Right lobe of liver (tissue), 6 donors: ENCODE results near the gene DDX28. TPM values are rescaled to one million over a fixed set of nuclear protein-coding genes. Genes with fewer than 3 reads are reported as not detected.

Source experiments
- ATAC-seq, 4 donors: fragments of 200-7000 bp; cut with Tn5 transposase; one replicate each; pipeline ENCODE4 v1.9.1; 2020; ENCODE audit warnings: mild to moderate bottlenecking in 4 of 4, moderate library complexity in 4 of 4
- DNase-seq, 3 donors: peaks; one replicate each; pipeline ENCODE4 v3.0.0-alpha.2; 2020
- H3K27ac ChIP-seq, 3 donors: fragments of 200-600 bp; one replicate each; pipeline ENCODE4 v1.8.0; 2022
- H3K27me3 ChIP-seq, 2 donors: fragments of 200-600 bp; one replicate each; pipeline ENCODE4 v1.8.0; 2022
- H3K36me3 ChIP-seq, 4 donors: fragments of 200-600 bp; sonication (generic) in 1 of 4; one replicate each; pipeline versions ENCODE4 v1.5.1 to v1.8.0; 2017 to 2022; ENCODE audit warnings: control low read depth in 1 of 4
- H3K4me1 ChIP-seq, 4 donors: fragments of 200-600 bp; sonication (generic) in 1 of 4; one replicate each; pipeline versions ENCODE4 v1.5.1 to v1.8.0; 2017 to 2022; ENCODE audit warnings: control low read depth in 1 of 4
- H3K4me3 ChIP-seq, 3 donors: fragments of 200-600 bp; one replicate each; pipeline ENCODE4 v1.8.0; 2022
- H3K9me3 ChIP-seq, 4 donors: fragments of 200-600 bp; sonication (generic) in 1 of 4; one replicate each; pipeline versions ENCODE4 v1.5.1 to v1.8.0; 2017 to 2022; ENCODE audit warnings: control low read depth in 1 of 4
- CTCF ChIP-seq, 4 donors: fragments of 200-600 bp in 3 of 4; fragments of 450-650 bp in 1 of 4; IDR thresholded peaks; one replicate each; pipeline versions ENCODE4 v1.5.1 to v1.8.0; 2016 to 2022; ENCODE audit warnings: antibody characterized with exemption in 4 of 4, mild to moderate bottlenecking in 2 of 4
- POLR2A ChIP-seq: fragments of 450-650 bp; IDR thresholded peaks from one replicate; pipeline ENCODE4 v1.6.1; 2017; ENCODE audit warnings: antibody characterized with exemption, mild to moderate bottlenecking
- WGBS: methylation state at CpG from one replicate; pipeline ENCODE4 v1.1.6; 2018; ENCODE audit warnings: low coverage, low lambda C conversion rate; ENCODE audit not compliant: insufficient coverage; ENCODE audit errors: missing lambda C conversion rate; 5-methylcytosine and 5-hydroxymethylcytosine counted together
- intact Hi-C, 2 donors: fragments of 100-400 bp; cut with DNase I; formaldehyde crosslinking; loops; one replicate each; pipeline versions ENCODE4 v1.11.2 to v1.14.1; 2022
- total RNA-seq, 6 experiments: library from RNA; depleted of rRNA in 2 of 6; stranded (reverse); fragments of >200 nt in 2 of 6; fragmentation: NEBNext Ultra II Directional in 3 of 6; extraction: Animal tissue kit (Norgen Biotek cat#: 25700) in 3 of 6; gene quantifications; one replicate each; pipeline versions ENCODE4 v1.1.0 to v1.2.4, GENCODE V29; 2016 to 2023
- donor health status: DM: no; HTN: yes; CAD: no.
- donor health status: DM: no; HTN: no; CAD: no.
- donor health status: DM: no; HTN: no; CAD: no.
- donor health status: DM: no; HTN: yes; CAD: no.
- donor health status: DM: no; HTN: yes; CAD: no.

DDX28 gene
- total RNA-seq, 6 experiments from 2014 or later, result 5.4 to 10.0 (median 6.3) TPM

- Histone ChIP-seq H3K27me3 (no peaks in the 10 kb centered on the region), H3K9me3 (no peaks in the 10 kb centered on the region), H3K36me3 (peaks cover 0 to 2% (median 0%) of the 10 kb centered on the region in 4 donors), H3K4me1 (no peaks in the 10 kb centered on the region), H3K4me3 (no peak overlapping the region), H3K27ac (no peak overlapping the region)
- DNase-seq (no peak), ATAC-seq (no peak)
- intact Hi-C loops, result no loop called here
- TF ChIP-seq CTCF (IDR thresholded peaks at IDR 0.05), result no peak
- no peak for TF ChIP-seq POLR2A
- 100% methylated on average over 2 of the region's 3 CpGs for WGBS
Observed at GRCh38 chr16:68061396-68061795, 38.4 kb upstream of the DDX28 start.

- no peak overlapping the region for H3K4me3 ChIP-seq
- intact Hi-C loops, result no loop called here
- no peaks in the 10 kb centered on the region for H3K4me1 ChIP-seq
- ATAC-seq (no peak), DNase-seq (no peak)
- TF ChIP-seq POLR2A (no peak), CTCF (IDR thresholded peaks at IDR 0.05) (no peak)
- H3K27ac ChIP-seq, result no peak overlapping the region
- H3K9me3 ChIP-seq, result no peaks in the 10 kb centered on the region
- H3K27me3 ChIP-seq, result no peaks in the 10 kb centered on the region
- no peaks in the 10 kb centered on the region for H3K36me3 ChIP-seq
Observed at GRCh38 chr16:68059804-68060203, 36.8 kb upstream of the DDX28 start.

GRCh38 chr16:68055395-68055794 is 32.4 kb upstream of the DDX28 start:
- DNase-seq, result no peak
- WGBS, result 79% methylated on average over 2 of the region's 3 CpGs
- intact Hi-C loops, result no loop called here
- Histone ChIP-seq H3K4me1 (peaks cover 0 to 10% (median 0%) of the 10 kb centered on the region in 4 donors), H3K27ac (no peak overlapping the region), H3K27me3 (no peaks in the 10 kb centered on the region), H3K9me3 (no peaks in the 10 kb centered on the region), H3K4me3 (no peak overlapping the region), H3K36me3 (peaks cover 0 to 7% (median 0%) of the 10 kb centered on the region in 4 donors)
- no peak for ATAC-seq
- TF ChIP-seq POLR2A (no peak), CTCF (IDR thresholded peaks at IDR 0.05) (no peak)

GRCh38 chr16:68049449-68049848 is 26.4 kb upstream of the DDX28 start:
- no peak for DNase-seq

More at GRCh38 chr16:68049449-68049848, 26.4 kb upstream of the DDX28 start:
- Histone ChIP-seq H3K4me1 (peaks cover 0 to 13% (median 0%) of the 10 kb centered on the region in 4 donors), H3K36me3 (peaks cover 0 to 13% (median 0%) of the 10 kb centered on the region in 4 donors), H3K27ac (no peak overlapping the region), H3K4me3 (no peak overlapping the region), H3K27me3 (no peaks in the 10 kb centered on the region), H3K9me3 (no peaks in the 10 kb centered on the region)
- TF ChIP-seq POLR2A (no peak), CTCF (IDR thresholded peaks at IDR 0.05) (no peak)
- no peak for ATAC-seq
- WGBS, result 100% methylated on average over 2 of the region's 2 CpGs
- intact Hi-C loops, result no loop called here
